Neural progenitor cell (in vitro differentiated cells): ENCODE data around the gene CRYZL1.

Experiments
- EZH2phosphoT487 ChIP-seq: fragments of 200-600 bp; sonication (generic); IDR thresholded peaks from 2 replicates; pipeline ENCODE4 v1.6.1; 2017; ENCODE audit warnings: antibody characterized with exemption
- TF ChIP-seq, protein P1 (sequence below): fragments of 200-600 bp; sonication (generic); IDR thresholded peaks from 2 replicates; pipeline ENCODE4 v1.5.1; 2017; ENCODE audit warnings: antibody characterized with exemption, mild to moderate bottlenecking

DNA sequence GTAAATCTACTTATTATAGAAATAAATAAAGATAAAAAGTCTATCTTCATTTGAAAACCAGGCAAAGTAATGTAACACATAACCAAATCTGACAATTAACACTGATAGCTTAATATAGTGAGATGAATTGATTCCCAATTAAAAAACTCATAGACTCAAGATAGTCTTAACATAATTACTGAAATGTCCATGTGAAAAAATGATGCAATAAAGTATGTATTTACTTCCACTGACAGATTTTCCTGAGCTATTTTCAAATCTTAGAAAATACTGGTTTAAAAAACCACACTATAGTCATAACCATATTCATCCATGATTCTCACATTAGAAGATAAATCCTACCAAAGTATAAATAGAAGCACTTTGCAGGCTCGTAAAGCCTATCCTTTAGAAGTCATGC lies 43.5 kb downstream of the CRYZL1 start:
- TF ChIP-seq, protein P1, sequence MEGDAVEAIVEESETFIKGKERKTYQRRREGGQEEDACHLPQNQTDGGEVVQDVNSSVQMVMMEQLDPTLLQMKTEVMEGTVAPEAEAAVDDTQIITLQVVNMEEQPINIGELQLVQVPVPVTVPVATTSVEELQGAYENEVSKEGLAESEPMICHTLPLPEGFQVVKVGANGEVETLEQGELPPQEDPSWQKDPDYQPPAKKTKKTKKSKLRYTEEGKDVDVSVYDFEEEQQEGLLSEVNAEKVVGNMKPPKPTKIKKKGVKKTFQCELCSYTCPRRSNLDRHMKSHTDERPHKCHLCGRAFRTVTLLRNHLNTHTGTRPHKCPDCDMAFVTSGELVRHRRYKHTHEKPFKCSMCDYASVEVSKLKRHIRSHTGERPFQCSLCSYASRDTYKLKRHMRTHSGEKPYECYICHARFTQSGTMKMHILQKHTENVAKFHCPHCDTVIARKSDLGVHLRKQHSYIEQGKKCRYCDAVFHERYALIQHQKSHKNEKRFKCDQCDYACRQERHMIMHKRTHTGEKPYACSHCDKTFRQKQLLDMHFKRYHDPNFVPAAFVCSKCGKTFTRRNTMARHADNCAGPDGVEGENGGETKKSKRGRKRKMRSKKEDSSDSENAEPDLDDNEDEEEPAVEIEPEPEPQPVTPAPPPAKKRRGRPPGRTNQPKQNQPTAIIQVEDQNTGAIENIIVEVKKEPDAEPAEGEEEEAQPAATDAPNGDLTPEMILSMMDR, result no peak
- TF ChIP-seq EZH2phosphoT487, result no peak
